SK-N-SH (cell line): ENCODE results near the gene PNLDC1. TPM values are rescaled to one million over a fixed set of nuclear protein-coding genes. Genes with fewer than 3 reads are reported as not detected.

Source experiments
- CTCF ChIA-PET: fragments of 300-600, 350-600 bp; formaldehyde crosslinking; extraction: SDS; loops from one replicate; lab custom pipeline; 2021; lab: Yijun Ruan, JAX
- POLR2A ChIA-PET: fragments of 350-600 bp; sonication (Branson Sonifier 250); formaldehyde crosslinking; extraction: SDS; loops from one replicate; lab custom pipeline; 2020; ENCODE audit warnings: antibody characterized with exemption, inconsistent platforms; lab: Yijun Ruan, JAX
- DNase-seq: peaks from one replicate; pipeline ENCODE4 v3.0.0; 2012
- H2AFZ ChIP-seq: fragments of 200-600 bp; sonication (generic); 2 replicates; pipeline ENCODE4 v1.8.1; 2016; ENCODE audit warnings: antibody characterized with exemption, mild to moderate bottlenecking, low read depth
- H3F3A ChIP-seq: fragments of 200-600 bp; sonication (generic); replicated peaks from 2 replicates; pipeline ENCODE3; 2016; ENCODE audit warnings: antibody characterized with exemption, mild to moderate bottlenecking; ENCODE audit not compliant: insufficient read depth
- H3K27ac ChIP-seq, 2 experiments: fragments of 200-500 bp in 1 of 2; fragments of 200-600 bp in 1 of 2; sonication (Bioruptor generic) in 1 of 2; sonication (generic), shearing (Covaris generic) in 1 of 2; 2 replicates each; pipeline versions ENCODE4 v1.5.1 to v1.6.1; 2014 to 2016; ENCODE audit warnings: low read depth in 2 of 2, inconsistent platforms in 1 of 2, low read length in 1 of 2, mild to moderate bottlenecking in 1 of 2, mixed read lengths in 1 of 2
- H3K27me3 ChIP-seq: fragments of 200-600 bp; sonication (generic), shearing (Covaris generic); 2 replicates; pipeline ENCODE4 v1.6.1; 2016; ENCODE audit warnings: mixed run types; ENCODE audit not compliant: insufficient read depth
- H3K36me3 ChIP-seq, 2 experiments: fragments of 200-500 bp in 1 of 2; fragments of 200-600 bp in 1 of 2; sonication (Bioruptor generic) in 1 of 2; sonication (generic) in 1 of 2; replicated peaks in 1 of 2; 2 replicates each; pipeline versions ENCODE3 to v1.5.1; 2014 to 2016; ENCODE audit warnings: low read length in 1 of 2, mild to moderate bottlenecking in 1 of 2; ENCODE audit not compliant: insufficient read depth in 2 of 2, control insufficient read depth in 1 of 2
- H3K4me1 ChIP-seq, 2 experiments: fragments of 200-500 bp in 1 of 2; fragments of 200-600 bp in 1 of 2; sonication (Bioruptor generic) in 1 of 2; sonication (generic), shearing (Covaris generic) in 1 of 2; 2 replicates each; pipeline versions ENCODE4 v1.5.1 to v1.6.1; 2014 to 2016; ENCODE audit warnings: low read depth in 1 of 2, low read length in 1 of 2, mixed run types in 1 of 2; ENCODE audit not compliant: insufficient read depth in 2 of 2, control insufficient read depth in 1 of 2
- H3K4me2 ChIP-seq: fragments of 200-600 bp; sonication (generic), shearing (Covaris generic); 2 replicates; pipeline ENCODE4 v1.6.1; 2017; ENCODE audit warnings: mixed run types
- H3K4me3 ChIP-seq, 2 experiments: fragments of 200-500 bp in 1 of 2; fragments of 200-600 bp in 1 of 2; sonication (Bioruptor generic) in 1 of 2; sonication (generic), shearing (Covaris generic) in 1 of 2; 2 replicates each; pipeline versions ENCODE4 v1.5.1 to v1.8.1; 2014 to 2016; ENCODE audit warnings: low read depth in 2 of 2, inconsistent platforms in 1 of 2, low read length in 1 of 2, mild to moderate bottlenecking in 1 of 2, mixed read lengths in 1 of 2, moderate library complexity in 1 of 2
- H3K79me2 ChIP-seq: fragments of 200-600 bp; sonication (generic); 2 replicates; pipeline ENCODE4 v1.8.1; 2017; ENCODE audit warnings: mild to moderate bottlenecking; ENCODE audit not compliant: insufficient read depth
- H3K9ac ChIP-seq: fragments of 200-600 bp; sonication (generic); 2 replicates; pipeline ENCODE4 v1.6.1; 2017; ENCODE audit warnings: mixed run types
- H3K9me2 ChIP-seq: fragments of 200-600 bp; sonication (generic); 2 replicates; pipeline ENCODE4 v1.6.1; 2017; ENCODE audit warnings: mixed run types
- H3K9me3 ChIP-seq: fragments of 200-600 bp; sonication (generic); 2 replicates; pipeline ENCODE4 v1.6.1; 2017; ENCODE audit warnings: mixed run types, mild to moderate bottlenecking, moderate library complexity
- H4K20me1 ChIP-seq: fragments of 200-600 bp; sonication (generic); 2 replicates; pipeline ENCODE4 v1.6.1; 2017; ENCODE audit warnings: mild to moderate bottlenecking, mixed run types; ENCODE audit not compliant: insufficient read depth
- FOSL2 ChIP-seq: IDR thresholded peaks from 2 replicates; pipeline ENCODE4 v1.4.0; 2012; ENCODE audit warnings: low read depth, mild to moderate bottlenecking, moderate library complexity, borderline replicate concordance
- FOXJ3 ChIP-seq: sonication (generic); formaldehyde crosslinking; IDR thresholded peaks from 2 replicates; pipeline ENCODE4 v1.5.1; 2020; ENCODE audit warnings: mild to moderate bottlenecking, missing genetic modification reagents
- FOXM1 ChIP-seq: IDR thresholded peaks from 2 replicates; pipeline ENCODE4 v1.4.0; 2012; ENCODE audit warnings: low read depth, mild to moderate bottlenecking
- GATA2 ChIP-seq: sonication (generic); formaldehyde crosslinking; IDR thresholded peaks from 2 replicates; pipeline ENCODE4 v1.5.0; 2020; ENCODE audit warnings: mild to moderate bottlenecking, missing genetic modification reagents
- IRF3 ChIP-seq: fragments of 150-350 bp; IDR thresholded peaks from 2 replicates; pipeline ENCODE4 v1.6.1; 2016; ENCODE audit warnings: mild to moderate bottlenecking, low read depth, low read length
- JUND ChIP-seq: IDR thresholded peaks from 2 replicates; pipeline ENCODE4 v1.4.0; 2012
- REST ChIP-seq: IDR thresholded peaks from 2 replicates; pipeline ENCODE4 v1.6.1; 2012; ENCODE audit warnings: mild to moderate bottlenecking, low read depth, low read length, moderate library complexity
- RFX5 ChIP-seq: IDR thresholded peaks from 2 replicates; pipeline ENCODE4 v1.6.1; 2012; ENCODE audit warnings: mild to moderate bottlenecking, improper control_type of control experiment, low read length
- RXRA ChIP-seq: IDR thresholded peaks from 2 replicates; pipeline ENCODE4 v1.4.0; 2012; ENCODE audit warnings: low read depth, mild to moderate bottlenecking, borderline replicate concordance
- SIN3A ChIP-seq: IDR thresholded peaks from 2 replicates; pipeline ENCODE4 v1.6.1; 2012; ENCODE audit warnings: low read depth, mild to moderate bottlenecking, low read length, moderate library complexity, borderline replicate concordance
- TEAD4 ChIP-seq: IDR thresholded peaks from 2 replicates; pipeline ENCODE4 v1.4.0; 2012; ENCODE audit warnings: mild to moderate bottlenecking, borderline replicate concordance; ENCODE audit not compliant: insufficient read depth
- USF1 ChIP-seq: IDR thresholded peaks from 2 replicates; pipeline ENCODE4 v1.4.0; 2012; ENCODE audit warnings: low read depth, borderline replicate concordance
- YY1 ChIP-seq: IDR thresholded peaks from 2 replicates; pipeline ENCODE4 v1.4.0; 2012; ENCODE audit warnings: low read depth, mild to moderate bottlenecking
- ZBTB33 ChIP-seq: IDR thresholded peaks from 2 replicates; pipeline ENCODE4 v1.4.0; 2012; ENCODE audit warnings: low read depth, borderline replicate concordance
- WGBS: methylation state at CpG from one replicate; pipeline ENCODE4 v1.1.6; 2017; ENCODE audit warnings: low lambda C conversion rate; 5-methylcytosine and 5-hydroxymethylcytosine counted together
- polyA plus RNA-seq, 3 experiments: library from polyadenylated mRNA; depleted of rRNA; stranded (reverse); fragments of >200 nt; gene quantifications; 2 replicates each; pipeline ENCODE4 v1.2.3, GENCODE V29; 2012

The PNLDC1 gene
- polyA plus RNA-seq, 1 of the 3 experiments (the other 2 are of a cell fraction) = not detected

GRCh38 chr6:159807150-159807858, 7.2 kb downstream of the PNLDC1 start:
- Histone ChIP-seq H3K4me2 (no peak overlapping the region), H3K27me3 (no peaks in the 10 kb centered on the region), H3K27ac (no peak overlapping the region), H3K9ac (no peak overlapping the region), H3K79me2 (no peaks in the 10 kb centered on the region), H3K4me3 (no peak overlapping the region), H2AFZ (no peak overlapping the region), H3K36me3 (no peaks in the 10 kb centered on the region), H3F3A (no peaks in the 10 kb centered on the region), H4K20me1 (no peaks in the 10 kb centered on the region), H3K4me1 (no peaks in the 10 kb centered on the region), H3K9me2 (no peaks in the 10 kb centered on the region), H3K9me3 (no peaks in the 10 kb centered on the region)
- TF ChIP-seq FOSL2 (no peak), JUND (no peak), RFX5 (no peak), IRF3 (no peak), FOXM1 (no peak), TEAD4 (no peak), ZBTB33 (no peak), FOXJ3 (no peak), SIN3A (no peak), USF1 (no peak), RXRA (no peak)
- ChIA-PET POLR2A (no interaction called here), CTCF (no interaction called here)
- DNase-seq = no peak
- 89% methylated on average over 5 of the region's 5 CpGs for WGBS

GRCh38 chr6:159808647-159809046, 8.6 kb downstream of the PNLDC1 start:
- Histone ChIP-seq H3K9me3 (no peaks in the 10 kb centered on the region), H3K27me3 (no peaks in the 10 kb centered on the region), H3K9ac (no peak overlapping the region), H3F3A (no peaks in the 10 kb centered on the region), H3K36me3 (no peaks in the 10 kb centered on the region), H3K9me2 (no peaks in the 10 kb centered on the region), H3K4me3 (no peak overlapping the region), H2AFZ (no peak overlapping the region), H3K4me2 (no peak overlapping the region), H3K79me2 (no peaks in the 10 kb centered on the region), H3K27ac (no peak overlapping the region), H3K4me1 (no peaks in the 10 kb centered on the region), H4K20me1 (no peaks in the 10 kb centered on the region)
- DNase-seq = no peak
- ChIA-PET POLR2A (no interaction called here), CTCF (no interaction called here)
- 70% methylated on average over 6 of the region's 6 CpGs for WGBS
- TF ChIP-seq YY1 (no peak), GATA2 (CRISPR knock-in tag) (no peak), REST (no peak), USF1 (no peak), ZBTB33 (no peak), IRF3 (no peak)
